OCI-LY7 (cell line): ENCODE data around the gene PLK2. TPM values are rescaled to one million over a fixed set of nuclear protein-coding genes. Genes with fewer than 3 reads are reported as not detected.

Source experiments
- BruUV-seq: library from RNA; stranded (reverse); fragments of 400-500 nt; replicated peaks from 2 replicates; lab custom pipeline; 2021; lab: Mats Ljungman, UMichigan
- CTCF ChIA-PET: fragments of 300-600 bp; sonication (Branson Sonifier 250); formaldehyde crosslinking; loops from one replicate; lab custom pipeline; 2022; ENCODE audit warnings: antibody characterized with exemption; ENCODE audit not compliant: unreplicated experiment; lab: Charles Lee
- POLR2A ChIA-PET: fragments of 300-600 bp; sonication (Branson Sonifier 250); formaldehyde crosslinking; loops from one replicate; lab custom pipeline; 2022; ENCODE audit warnings: antibody characterized with exemption; lab: Charles Lee
- DNase-seq: peaks from one replicate; pipeline ENCODE4 v3.0.0-alpha.2; 2015; ENCODE audit warnings: low spot score
- H2AFZ ChIP-seq: fragments of 200-600 bp; sonication (generic), shearing (Covaris generic); 2 replicates; pipeline ENCODE4 v1.6.1; 2014; ENCODE audit warnings: mild to moderate bottlenecking, antibody characterized with exemption, low read length, moderate library complexity
- H3K27ac ChIP-seq: fragments of 200-600 bp; sonication (generic); 2 replicates; pipeline ENCODE4 v1.5.1; 2014; ENCODE audit warnings: mixed run types, low read depth, mild to moderate bottlenecking, moderate library complexity, low read length, inconsistent platforms; ENCODE audit not compliant: poor library complexity, severe bottlenecking
- H3K36me3 ChIP-seq: fragments of 200-600 bp; sonication (generic); 2 replicates; pipeline ENCODE4 v1.6.1; 2014; ENCODE audit warnings: mild to moderate bottlenecking, antibody characterized with exemption, low read length, moderate library complexity, mixed read lengths; ENCODE audit not compliant: insufficient read depth
- H3K4me1 ChIP-seq: fragments of 200-600 bp; sonication (generic); 2 replicates; pipeline ENCODE4 v1.5.1; 2014; ENCODE audit warnings: mild to moderate bottlenecking, low read length; ENCODE audit not compliant: insufficient read depth, poor library complexity, severe bottlenecking
- H3K4me2 ChIP-seq: fragments of 200-600 bp; sonication (generic); 2 replicates; pipeline ENCODE4 v1.6.1; 2014; ENCODE audit warnings: mild to moderate bottlenecking, low read length
- H3K4me3 ChIP-seq: fragments of 200-600 bp; sonication (generic); 2 replicates; pipeline ENCODE4 v1.5.1; 2014; ENCODE audit warnings: mild to moderate bottlenecking, low read depth, low read length; ENCODE audit not compliant: poor library complexity, severe bottlenecking
- H3K79me2 ChIP-seq: fragments of 200-600 bp; sonication (generic); 2 replicates; pipeline ENCODE4 v1.6.1; 2016; ENCODE audit warnings: low read depth, mild to moderate bottlenecking, low read length, moderate library complexity, mixed read lengths; ENCODE audit not compliant: insufficient read depth
- H3K9me2 ChIP-seq: fragments of 200-600 bp; sonication (generic); 2 replicates; pipeline ENCODE4 v1.6.1; 2016; ENCODE audit warnings: mild to moderate bottlenecking, low read length, mixed read lengths; ENCODE audit not compliant: insufficient read depth
- H3K9me3 ChIP-seq: fragments of 200-600 bp; sonication (generic); 2 replicates; pipeline ENCODE4 v1.6.1; 2014; ENCODE audit warnings: mild to moderate bottlenecking, mixed run types, low read length, mixed read lengths
- H4K20me1 ChIP-seq: fragments of 200-600 bp; sonication (generic); 2 replicates; pipeline ENCODE4 v1.6.1; 2014; ENCODE audit warnings: mild to moderate bottlenecking, antibody characterized with exemption, low read length, moderate library complexity, mixed read lengths; ENCODE audit not compliant: insufficient read depth
- CTCF ChIP-seq: fragments of 200-600 bp; sonication (generic); conservative IDR thresholded peaks from 2 replicates; pipeline ENCODE4 v1.5.1; 2014; ENCODE audit warnings: mild to moderate bottlenecking, antibody characterized with exemption, low read length, moderate library complexity, mixed read lengths
- EZH2phosphoT487 ChIP-seq: fragments of 200-600 bp; sonication (generic); IDR thresholded peaks from 2 replicates; pipeline ENCODE4 v1.6.1; 2018; ENCODE audit warnings: low read depth, borderline replicate concordance, mild to moderate bottlenecking, mixed run types, antibody characterized with exemption, low read length, moderate library complexity, mixed read lengths
- intact Hi-C: fragments of 100-400 bp; cut with micrococcal nuclease; formaldehyde crosslinking; loops from one replicate; pipeline ENCODE4 v1.10.0; 2022; ENCODE audit not compliant: unreplicated experiment
- total RNA-seq, 2 experiments: library from RNA; depleted of rRNA in 1 of 2; stranded (reverse); fragments of >200 nt in 1 of 2; shearing (Covaris generic) in 1 of 2; gene quantifications; 2 replicates each; pipeline ENCODE4 v1.2.3, GENCODE V29; 2014 to 2022

The PLK2 gene
- total RNA-seq, 2 experiments from 2014 or later: 0.19 to 0.59 TPM

GRCh38 chr5:58412932-58413331 lies 47.0 kb downstream of the PLK2 start:
- H3K4me3 ChIP-seq: no peak overlapping the region
- no peaks in the 10 kb centered on the region for H4K20me1 ChIP-seq
- TF ChIP-seq EZH2phosphoT487 (no peak), CTCF (no peak)
- CTCF ChIA-PET: no interaction called here
- H3K9me2 ChIP-seq: no peaks in the 10 kb centered on the region
- no peaks in the 10 kb centered on the region for H3K79me2 ChIP-seq
- intact Hi-C loops: no loop called here
- POLR2A ChIA-PET: interaction anchor here (0.7 kb wide), 1 partner anchor 184 kb away, joined by 3 read pairs; no protein-coding TSS in a partner anchor
- H3K9me3 ChIP-seq: no peaks in the 10 kb centered on the region
- H3K4me1 ChIP-seq: no peaks in the 10 kb centered on the region
- no peak overlapping the region for H3K27ac ChIP-seq
- H3K36me3 ChIP-seq: no peaks in the 10 kb centered on the region
- DNase-seq: no peak
- no peak overlapping the region for H3K4me2 ChIP-seq
- BruUV-seq: no TSS peak
- no peak overlapping the region for H2AFZ ChIP-seq

DNA sequence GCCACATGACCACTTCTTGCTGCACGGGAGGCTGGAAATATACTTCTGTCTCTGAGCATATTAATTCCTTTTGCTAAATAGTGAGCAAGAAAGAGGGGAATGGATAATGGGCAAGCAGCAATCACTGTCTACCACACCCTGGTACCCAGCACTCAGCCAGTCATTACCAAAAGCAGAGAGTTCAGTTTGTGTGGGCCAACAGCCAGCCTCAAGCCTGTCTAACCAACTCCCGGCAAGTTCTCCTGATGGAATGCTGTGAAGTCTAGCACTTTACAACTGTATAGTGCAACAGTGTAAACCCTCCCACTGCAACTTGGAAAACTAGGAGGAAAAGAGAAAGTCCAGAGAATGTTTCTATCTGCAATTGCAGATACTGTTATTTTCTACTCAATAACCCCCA lies 47.8 kb downstream of the PLK2 start:
- no peak for DNase-seq
- intact Hi-C loops: no loop called here
- CTCF ChIA-PET: no interaction called here
- Histone ChIP-seq H3K4me3 (no peak overlapping the region), H3K4me2 (no peak overlapping the region), H3K9me2 (no peaks in the 10 kb centered on the region), H4K20me1 (no peaks in the 10 kb centered on the region), H3K36me3 (no peaks in the 10 kb centered on the region), H3K9me3 (no peaks in the 10 kb centered on the region), H2AFZ (no peak overlapping the region), H3K79me2 (no peaks in the 10 kb centered on the region), H3K27ac (no peak overlapping the region), H3K4me1 (no peaks in the 10 kb centered on the region)
- BruUV-seq: no TSS peak
- TF ChIP-seq EZH2phosphoT487 (no peak), CTCF (no peak)
- POLR2A ChIA-PET: no interaction called here

DNA sequence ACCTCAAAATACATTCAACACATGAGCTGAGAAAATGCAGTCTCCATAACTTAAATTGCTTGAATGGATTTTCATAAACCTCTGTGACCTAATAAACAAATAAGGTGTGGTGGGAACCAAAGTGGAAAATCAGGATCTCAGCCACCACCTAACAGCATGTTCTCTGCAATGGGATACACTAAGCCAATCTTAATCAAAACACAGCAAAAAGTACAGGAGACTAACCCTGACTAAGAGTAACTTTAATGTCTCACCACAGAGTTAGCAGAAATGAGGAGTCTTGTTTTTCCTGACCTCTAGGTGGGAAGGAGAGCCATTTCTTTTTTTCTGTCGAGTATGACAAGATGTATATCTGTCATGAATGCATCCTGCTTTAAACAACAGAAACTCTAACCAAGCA lies 48.5 kb downstream of the PLK2 start:
- Histone ChIP-seq H3K4me1 (no peaks in the 10 kb centered on the region), H3K4me2 (no peak overlapping the region), H3K9me3 (no peaks in the 10 kb centered on the region), H3K9me2 (no peaks in the 10 kb centered on the region), H3K27ac (no peak overlapping the region), H4K20me1 (no peaks in the 10 kb centered on the region), H3K36me3 (no peaks in the 10 kb centered on the region), H3K4me3 (no peak overlapping the region), H3K79me2 (no peaks in the 10 kb centered on the region), H2AFZ (no peak overlapping the region)
- DNase-seq: no peak
- intact Hi-C loops: no loop called here
- CTCF ChIA-PET: no interaction called here
- BruUV-seq: no TSS peak
- no peak for TF ChIP-seq EZH2phosphoT487
- no peak for TF ChIP-seq CTCF
- POLR2A ChIA-PET: no interaction called here
